T-helper 2 cell treated with Interferon-gamma antibody and Interleukin-4, amounts not matched to agents 100 ng/mL and 5 ng/mL, for 36 hours (primary cell): ENCODE results near the gene DNAJC16. TPM values are rescaled to one million over a fixed set of nuclear protein-coding genes. Genes with fewer than 3 reads are reported as not detected.
"Not testable (repeated sequence)": the region's sequence is repeated elsewhere in the genome, so short reads cannot be mapped to it uniquely, and the experiment has no call there.

ENCODE experiments used
- intact Hi-C: fragments of 100-400 bp; cut with micrococcal nuclease; formaldehyde crosslinking; loops from one replicate; pipeline ENCODE4 v1.15.1; 2023
- total RNA-seq: library from RNA; stranded (reverse); gene quantifications from 2 replicates; pipeline ENCODE4 v1.2.3, GENCODE V29; 2022

Gene DNAJC16
- total RNA-seq: 18.5 and 20.6 TPM in 2 replicates

DNA sequence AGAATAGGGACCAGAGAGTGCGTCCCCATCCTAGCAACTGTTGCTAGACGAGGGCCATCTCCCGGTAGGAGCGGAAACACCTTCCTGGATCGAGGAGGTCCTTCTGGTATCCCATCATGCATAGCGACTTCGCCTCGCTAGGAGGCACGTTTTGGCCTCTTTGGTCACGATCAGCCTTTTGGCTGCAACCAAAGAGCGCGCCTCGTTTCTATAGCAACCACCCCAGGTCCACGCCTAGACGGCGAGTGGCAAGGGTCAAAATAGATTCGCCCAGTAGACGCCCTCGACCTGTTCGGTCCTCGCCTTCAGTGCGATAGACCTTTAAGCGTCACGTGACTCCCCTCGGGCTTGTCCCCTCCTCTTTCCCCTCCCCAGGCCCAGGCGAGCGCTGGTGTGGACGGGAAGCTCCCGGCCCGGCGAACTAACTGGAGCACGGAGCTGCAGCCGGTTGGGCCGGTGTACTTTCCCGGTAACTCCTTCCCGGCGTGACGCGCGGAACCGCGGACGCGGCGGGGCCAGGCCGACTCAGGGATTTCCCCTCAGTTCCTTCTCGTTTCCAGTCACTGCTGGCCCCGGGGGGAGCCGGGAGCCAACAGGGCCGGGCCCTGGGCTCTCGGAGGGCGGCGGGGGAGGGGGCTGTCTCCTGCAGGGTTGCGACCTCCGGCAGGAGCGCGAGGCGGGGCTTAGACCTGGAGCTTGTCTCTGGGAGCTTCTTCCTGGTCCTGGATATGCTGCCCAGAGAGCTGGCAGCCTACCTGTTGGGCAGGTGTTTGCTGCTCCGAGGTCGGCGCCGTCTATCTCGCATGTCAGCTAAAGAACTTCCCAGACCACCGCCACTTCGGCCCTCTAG is at the start of gene DNAJC16:
Gene DNAJC16, plus strand, starts transcription at position 359 of the 850 bp plus-strand sequence. CDS start 2,258 bp downstream, outside the sequence.
- intact Hi-C loops: loop anchor here (1.0 to 10.0 kb wide), 7 partner anchors 52 to 1792 kb away; partner anchors contain the start of gene DDI2

GRCh38 chr1:15476927-15477326 is 49.7 kb upstream of the DNAJC16 start:
- intact Hi-C loops: no loop called here

DNA sequence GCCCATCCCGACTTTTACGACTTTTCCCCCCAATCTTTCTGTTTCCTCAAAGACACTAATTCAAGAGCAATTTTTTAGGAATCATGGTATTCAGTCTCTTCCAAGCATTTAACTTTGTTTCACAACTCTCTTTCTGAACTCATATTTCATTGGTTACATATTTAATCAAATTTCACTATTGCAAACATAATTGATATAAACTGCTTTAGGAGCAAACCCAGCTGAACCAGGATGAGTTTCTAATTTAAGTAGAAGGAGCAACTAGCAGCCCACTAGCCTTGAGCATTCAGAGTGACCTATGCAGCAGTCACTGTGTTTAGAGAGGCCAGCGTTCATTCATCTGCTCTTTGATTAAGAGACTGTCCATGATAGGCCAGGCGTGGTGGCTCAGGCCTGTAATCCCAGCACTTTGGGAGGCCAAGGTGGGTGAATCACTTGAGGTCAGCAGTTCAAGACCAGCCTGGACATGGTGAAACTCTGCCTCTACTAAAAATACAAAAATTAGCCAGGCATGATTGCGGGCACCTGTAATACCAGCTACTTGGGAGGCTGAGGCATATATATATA is 48.9 kb upstream of the DNAJC16 start:
- intact Hi-C loops: no loop called here

DNA sequence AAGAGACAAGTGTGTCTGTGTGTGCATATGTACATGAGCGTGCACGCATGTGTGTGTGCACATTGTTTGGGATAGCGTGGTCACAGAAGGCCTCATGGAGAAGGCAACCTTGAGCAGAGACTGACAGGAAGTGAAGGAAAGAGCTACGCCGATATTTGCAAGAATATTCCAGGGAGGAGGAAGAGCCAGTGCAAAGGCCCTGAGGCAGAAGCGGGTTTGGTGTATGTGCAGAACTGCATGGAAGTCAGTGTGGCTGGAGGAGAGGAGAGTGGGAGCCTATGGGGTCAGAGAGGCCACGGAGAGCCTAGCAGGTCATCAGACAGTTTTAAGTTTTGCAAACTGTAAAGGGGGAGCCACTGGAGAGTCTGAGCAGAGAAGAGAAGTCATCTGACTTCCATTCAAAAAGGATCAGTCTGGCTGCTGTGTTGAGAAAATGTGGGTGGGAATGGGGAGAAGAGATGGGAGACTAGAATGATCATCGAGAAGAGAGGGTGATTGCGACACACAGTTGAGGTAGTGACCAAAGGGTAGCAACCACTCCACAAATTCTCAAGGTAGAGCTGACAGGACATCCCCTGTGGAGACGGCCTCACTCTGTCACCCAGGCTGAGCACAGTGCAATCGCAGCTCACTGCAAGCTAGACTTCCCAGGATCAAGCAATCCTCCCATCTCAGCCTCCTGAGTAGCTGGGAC is 46.8 kb upstream of the DNAJC16 start:
- intact Hi-C loops: no loop called here

GRCh38 chr1:15482455-15482854 is 44.2 kb upstream of the DNAJC16 start:
- intact Hi-C loops: not testable (repeated sequence)

DNA sequence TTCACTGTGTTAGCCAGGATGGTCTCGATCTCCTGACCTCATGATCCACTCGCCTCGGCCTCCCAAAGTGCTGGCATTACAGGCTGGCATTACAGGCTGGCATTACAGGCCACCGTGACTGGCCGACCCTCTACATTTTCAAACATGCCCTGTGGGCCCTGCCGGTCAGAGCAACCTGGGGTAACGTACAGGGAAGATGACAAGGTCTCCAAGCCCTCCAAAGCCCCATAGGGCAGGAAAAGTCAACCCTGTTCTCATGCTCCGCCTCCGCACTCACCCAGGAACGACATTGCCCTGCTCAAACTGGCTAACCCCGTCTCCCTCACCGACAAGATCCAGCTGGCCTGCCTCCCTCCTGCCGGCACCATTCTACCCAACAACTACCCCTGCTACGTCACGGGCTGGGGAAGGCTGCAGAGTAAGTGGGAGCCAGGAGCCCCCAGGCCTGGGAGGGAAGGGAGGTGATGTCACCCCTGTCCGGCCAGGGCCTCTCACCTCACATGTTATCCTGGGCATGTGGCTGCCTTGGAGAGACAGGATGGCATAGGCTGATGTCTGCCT is 43.6 kb upstream of the DNAJC16 start:
- intact Hi-C loops: not testable (repeated sequence)

GRCh38 chr1:15483971-15484370 is 42.7 kb upstream of the DNAJC16 start:
- intact Hi-C loops: no loop called here

- intact Hi-C loops: not testable (repeated sequence)
Observed at GRCh38 chr1:15484443-15484842, 42.2 kb upstream of the DNAJC16 start.

- intact Hi-C loops: no loop called here
Observed at GRCh38 chr1:15485636-15486035, 41.0 kb upstream of the DNAJC16 start.

GRCh38 chr1:15486844-15487610 is 39.6 kb upstream of the DNAJC16 start:
- intact Hi-C loops: not testable (repeated sequence)

DNA sequence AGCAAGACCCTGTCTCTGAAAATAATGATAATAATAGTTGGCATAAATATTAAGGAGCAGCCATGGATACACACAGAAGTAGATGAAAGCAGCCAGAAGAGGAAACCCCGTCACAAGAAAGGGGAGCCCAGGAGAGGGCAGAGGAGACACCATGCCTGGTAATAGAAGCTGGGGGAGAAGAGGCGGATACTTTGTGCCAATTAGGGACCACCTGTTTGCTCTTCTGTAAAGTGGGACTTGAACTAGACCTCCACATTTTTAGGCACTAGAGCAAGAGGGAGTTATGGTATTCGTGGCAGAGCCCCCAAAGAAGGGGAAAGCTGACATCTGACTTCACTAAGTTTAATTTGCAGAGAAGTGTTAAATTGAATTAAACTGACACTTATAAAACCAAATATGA is 38.3 kb upstream of the DNAJC16 start:
- intact Hi-C loops: no loop called here

GRCh38 chr1:15489052-15489736 is 37.5 kb upstream of the DNAJC16 start:
- intact Hi-C loops: no loop called here

DNA sequence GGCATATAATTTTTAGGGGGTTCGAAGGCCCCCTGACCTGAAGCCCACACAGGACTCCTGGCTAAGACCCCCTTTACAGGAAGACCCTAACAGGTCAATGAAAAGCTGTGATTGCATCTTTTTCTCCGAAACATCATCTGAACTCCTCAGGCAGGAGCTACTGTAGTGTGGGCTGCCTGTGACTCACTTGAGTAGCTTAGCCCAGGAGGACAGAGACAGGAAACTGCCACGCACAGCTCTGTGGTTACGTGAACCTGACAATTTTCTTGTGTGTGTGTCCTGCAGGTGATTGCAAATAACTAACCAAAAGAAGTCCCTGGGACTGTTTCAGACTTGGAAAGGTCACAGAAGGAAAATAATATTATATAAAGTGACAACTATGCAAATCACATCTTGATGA is 35.6 kb upstream of the DNAJC16 start:
- intact Hi-C loops: not testable (repeated sequence)

DNA sequence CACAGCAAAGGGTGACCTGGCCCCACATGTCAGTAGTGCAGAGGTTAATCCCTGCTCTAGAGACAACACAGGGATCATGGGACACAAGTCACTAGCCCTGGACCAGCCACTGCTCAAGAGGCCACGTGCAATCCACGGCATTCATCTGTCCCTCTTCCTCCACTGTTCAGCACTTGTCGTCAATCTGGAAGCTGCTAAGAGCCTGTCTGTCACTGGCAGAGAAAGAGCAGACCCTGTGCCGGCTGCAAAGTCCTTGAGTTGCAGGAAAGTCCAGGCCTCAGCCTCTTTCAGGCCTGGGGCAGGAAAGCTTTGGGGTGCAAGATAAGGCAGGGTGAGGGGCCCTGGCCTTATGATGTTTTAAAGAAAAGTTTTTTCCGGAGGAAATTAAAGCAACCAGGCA is 34.1 kb upstream of the DNAJC16 start:
- intact Hi-C loops: no loop called here

GRCh38 chr1:15493869-15494390 is 32.7 kb upstream of the DNAJC16 start:
- intact Hi-C loops: no loop called here

DNA sequence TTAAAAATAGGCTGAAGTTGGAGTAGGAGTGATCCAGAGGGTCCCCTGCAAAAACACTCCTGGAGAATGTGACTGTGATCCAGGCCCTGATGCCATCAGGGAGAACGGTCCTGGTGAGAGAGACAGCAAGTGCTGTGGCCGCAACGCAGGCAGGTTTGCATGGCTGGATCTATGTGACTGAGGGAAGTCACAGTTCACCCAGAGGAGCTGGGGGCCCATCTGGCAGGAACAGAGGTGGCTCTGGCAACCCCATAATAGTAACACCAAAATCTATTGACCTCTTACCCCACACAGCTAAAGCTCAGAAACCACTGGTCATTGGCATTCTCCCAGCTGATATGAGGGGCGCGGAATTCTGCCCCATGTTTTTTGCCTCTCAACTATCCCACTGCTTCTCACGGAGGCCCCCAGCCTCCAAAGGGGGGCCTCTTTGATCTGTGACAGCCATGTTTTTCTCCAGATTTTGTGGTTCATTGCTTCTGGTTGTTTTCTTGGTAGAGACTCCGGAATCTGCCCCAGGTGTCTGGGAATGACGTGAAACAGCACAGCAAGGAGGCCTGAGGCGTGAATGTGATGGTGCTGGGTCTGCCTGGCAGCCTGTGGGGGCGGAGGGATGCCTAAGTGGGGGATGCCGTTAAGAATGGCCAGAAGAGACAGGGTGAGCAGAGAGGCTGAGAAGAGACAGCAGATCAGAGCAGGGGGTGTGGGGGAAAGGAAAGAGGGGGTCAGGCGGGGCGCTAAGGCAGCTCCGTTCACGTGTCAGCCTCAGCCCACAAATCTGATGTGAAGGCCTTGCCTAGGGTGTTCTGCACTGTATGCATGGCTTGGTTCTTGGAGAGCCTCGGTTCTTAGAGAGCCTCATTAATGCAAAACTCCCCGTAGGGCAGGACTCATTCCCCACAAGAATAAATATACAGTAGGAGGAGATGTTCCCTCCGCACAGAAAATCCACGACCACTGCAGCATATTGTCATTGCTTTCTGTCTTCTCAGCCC is 26.2 kb upstream of the DNAJC16 start:
- intact Hi-C loops: loop anchor here (10.0 kb wide), 1 partner anchor 176 kb away; no protein-coding TSS in a partner anchor

DNA sequence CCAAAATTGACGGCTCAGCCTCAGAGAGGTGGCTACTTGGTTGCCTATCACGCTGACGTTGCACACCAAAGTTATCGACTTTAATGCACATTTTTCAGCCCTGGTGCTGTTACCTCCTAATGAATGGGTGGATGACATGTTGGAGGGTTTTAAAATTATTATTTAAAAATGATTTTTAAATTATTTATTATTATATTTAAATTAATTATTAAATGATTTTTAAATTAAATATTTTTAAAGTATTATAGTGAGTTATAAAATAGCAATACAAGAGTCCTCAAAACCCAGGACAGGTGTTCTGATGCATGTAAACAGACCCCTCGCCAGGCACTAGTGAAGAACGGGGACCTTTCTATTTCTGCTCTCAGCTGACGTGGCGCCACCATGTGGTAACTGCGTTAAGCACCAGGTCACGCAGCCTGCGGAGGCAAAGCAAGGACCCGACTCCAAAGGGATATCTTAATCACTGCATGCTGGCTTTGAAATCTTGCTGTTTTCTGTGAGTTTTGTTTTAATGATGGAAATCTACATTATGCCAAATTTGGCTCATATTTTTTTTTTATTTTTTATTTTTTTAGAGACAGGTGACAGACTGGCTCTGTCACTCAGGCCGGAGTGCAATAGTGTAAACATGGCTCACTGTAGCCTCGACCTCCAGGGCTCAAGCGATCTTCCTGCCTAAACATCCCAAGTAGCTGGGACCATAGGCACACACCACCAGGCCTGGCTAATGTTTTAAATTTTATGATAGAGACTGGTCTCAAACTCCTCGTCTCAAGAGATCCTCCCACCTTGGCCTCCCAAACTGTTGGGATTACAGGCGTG is 25.2 kb upstream of the DNAJC16 start:
- intact Hi-C loops: loop anchor here (10.0 kb wide), 1 partner anchor 177 kb away; no protein-coding TSS in a partner anchor

GRCh38 chr1:15504436-15504835 is 22.2 kb upstream of the DNAJC16 start:
- intact Hi-C loops: loop anchor here (10.0 kb wide), 1 partner anchor 180 kb away; no protein-coding TSS in a partner anchor
